Dedifferentiated amniotic fluid mesenchymal stem cell (primary cell): ENCODE measurements around the gene CIAO3.

Experiments
- DNase-seq: peaks from one replicate; pipeline ENCODE4 v3.0.0-alpha.2; 2016; ENCODE audit errors: extremely low spot score

Gene CIAO3

DNA sequence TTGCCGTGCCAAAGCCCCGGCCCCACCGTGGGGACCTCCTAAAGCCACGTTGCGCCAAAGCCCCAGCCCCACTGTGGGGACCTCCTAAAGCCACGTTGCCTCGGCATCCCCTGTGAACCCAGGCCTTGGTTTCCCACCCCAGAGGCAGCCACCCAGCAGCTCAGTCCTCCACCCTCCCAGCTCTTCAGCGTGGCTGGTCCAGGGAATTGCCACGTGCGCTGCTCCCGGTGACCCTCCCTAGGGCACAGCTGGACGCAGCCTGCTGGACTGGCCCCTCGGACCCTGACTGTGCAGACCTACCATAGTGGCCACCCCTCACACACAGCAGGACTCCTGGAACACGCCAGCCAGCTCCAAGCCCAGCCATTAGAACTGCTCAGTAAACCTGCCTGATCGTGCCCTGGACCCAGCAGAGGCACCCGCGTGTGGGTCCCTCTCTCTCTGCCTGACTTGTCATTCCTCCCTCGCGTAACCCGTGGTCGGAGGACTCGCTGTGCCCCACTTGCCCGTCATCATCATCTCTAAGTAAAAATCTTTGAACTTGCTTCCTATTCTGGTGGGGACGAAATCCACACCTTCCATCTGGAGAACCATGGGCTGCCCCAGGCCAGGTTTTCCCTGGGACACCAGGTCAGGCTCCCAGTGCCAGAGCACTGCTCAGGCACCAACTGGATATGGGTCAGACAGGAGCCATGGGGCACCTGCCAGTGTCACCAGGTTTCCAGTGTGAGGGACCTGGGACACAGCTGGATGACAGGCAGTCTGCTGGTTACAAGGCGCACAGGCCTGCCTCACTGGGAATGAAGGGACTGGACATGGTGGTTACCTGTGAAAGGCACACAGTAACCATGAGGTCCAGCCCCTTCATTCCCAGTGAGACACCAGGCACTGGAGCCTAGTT, 5.6 kb downstream of the CIAO3 start:
- DNase-seq: no peak

DNA sequence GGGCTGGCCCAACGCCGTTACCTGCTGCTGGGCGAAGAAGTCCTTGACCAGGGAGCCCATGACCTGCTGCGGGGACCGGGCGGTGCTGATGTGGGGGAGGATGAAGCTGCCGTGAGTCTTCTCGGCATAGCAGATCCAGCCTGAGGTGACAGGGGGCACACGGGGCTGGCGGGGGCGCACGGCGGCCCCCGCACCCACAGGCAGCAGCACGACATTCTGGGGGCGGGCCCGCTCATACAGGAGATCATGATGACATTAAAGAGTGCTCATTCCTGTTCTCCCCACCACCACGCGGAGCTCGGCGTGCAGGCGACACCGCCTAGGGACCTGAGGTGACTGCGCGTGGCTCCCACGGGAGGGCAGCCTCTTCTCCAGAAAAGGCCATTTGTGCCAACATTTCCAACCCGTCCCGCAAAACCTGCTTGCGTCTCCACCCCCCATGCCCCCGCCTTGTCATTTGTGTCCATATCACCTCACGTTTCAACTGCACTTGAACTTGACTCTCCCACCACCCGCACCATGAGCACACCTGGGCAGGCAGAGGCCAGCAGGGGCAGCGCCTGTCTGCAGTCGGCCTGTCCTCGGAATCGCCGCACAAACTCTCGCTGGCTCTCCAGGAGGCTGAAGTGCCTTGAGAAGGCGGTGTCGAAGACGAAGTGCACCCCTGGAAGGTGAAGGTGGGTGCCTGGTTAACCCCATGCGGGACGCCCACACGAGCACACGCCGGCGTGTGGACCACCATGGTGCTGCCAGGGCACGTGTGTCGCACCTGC, 6.4 kb downstream of the CIAO3 start:
- DNase-seq: no peak

DNA sequence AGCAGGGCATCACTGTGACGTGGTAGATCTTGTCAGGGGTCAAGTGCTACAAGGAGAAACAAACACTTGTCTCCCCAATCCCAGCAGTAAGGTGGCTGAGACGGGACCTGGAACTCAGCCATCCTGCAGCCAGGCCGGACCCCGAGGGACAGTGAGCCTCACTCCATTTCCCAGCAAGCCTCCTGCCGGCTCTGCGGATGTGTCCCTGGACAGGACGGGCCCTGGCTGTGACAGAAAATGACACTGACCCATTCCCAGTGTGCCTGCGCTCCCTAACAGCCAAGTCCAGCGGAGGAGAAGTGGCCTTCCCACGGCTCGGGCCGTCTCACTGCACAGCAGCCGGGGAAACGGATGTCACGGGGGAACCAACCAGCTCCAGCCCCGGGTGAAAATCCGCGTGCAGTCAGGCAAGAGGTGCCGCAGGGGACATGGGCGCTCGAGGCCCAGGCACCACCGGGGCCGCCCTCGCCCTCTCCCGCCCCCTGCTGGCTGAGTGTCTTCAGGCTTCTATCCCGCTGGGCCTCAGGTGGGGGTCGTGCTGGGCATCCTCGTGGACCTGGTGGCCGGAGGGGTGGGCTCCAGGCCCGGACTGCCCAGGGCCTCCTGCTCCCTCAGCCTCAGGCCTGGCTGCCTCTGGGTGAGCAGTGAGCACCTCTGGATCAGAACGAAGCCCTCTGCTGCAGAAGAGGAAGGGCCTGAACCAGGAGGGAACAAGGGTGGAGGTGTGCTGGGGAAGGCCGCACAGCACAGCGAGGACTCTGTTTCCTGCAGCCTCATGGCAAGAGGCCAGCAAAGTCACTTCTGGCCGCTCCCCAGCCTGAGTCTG, 7.2 kb downstream of the CIAO3 start:
- no peak for DNase-seq

DNA sequence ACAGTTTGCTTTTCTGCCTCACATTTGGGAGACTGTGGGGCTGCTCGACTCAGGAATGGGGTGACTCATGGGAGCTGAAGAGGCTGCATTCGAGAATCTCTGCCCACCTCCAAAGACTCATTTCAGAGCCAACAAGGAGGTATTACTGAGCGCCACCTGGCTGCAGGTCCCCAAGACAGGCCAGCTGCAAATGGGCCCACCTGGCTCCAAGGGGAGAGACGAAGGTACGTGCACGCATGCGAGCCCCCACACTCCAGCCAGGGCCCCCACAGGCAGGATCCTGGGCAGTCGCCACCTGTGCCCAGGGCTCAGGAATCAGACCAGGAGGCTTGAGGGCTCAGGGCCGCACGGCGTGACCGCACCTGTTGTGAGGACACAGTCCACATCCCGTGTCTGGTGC, 7.9 kb downstream of the CIAO3 start:
- DNase-seq: no peak

DNA sequence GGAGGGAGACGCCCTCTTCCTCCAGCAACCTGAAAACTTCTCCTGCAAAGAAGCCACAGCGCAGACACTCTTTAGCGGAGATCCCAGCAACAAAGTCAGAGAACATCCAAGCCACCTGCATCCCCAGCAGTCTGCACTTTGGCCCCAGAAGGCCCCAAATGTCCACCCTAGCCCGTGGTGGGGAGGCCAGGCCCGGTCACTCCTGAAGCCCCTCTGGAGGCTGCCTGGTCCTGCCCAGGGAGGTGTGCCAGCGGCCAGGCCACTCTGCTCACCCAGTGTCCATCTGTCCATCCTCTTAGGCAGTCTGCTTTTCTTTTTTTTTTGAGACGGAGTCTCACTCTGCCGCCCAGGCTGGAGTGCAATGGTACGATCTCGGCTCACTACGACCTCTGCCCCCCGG, 8.5 kb downstream of the CIAO3 start:
- DNase-seq: no peak

DNA sequence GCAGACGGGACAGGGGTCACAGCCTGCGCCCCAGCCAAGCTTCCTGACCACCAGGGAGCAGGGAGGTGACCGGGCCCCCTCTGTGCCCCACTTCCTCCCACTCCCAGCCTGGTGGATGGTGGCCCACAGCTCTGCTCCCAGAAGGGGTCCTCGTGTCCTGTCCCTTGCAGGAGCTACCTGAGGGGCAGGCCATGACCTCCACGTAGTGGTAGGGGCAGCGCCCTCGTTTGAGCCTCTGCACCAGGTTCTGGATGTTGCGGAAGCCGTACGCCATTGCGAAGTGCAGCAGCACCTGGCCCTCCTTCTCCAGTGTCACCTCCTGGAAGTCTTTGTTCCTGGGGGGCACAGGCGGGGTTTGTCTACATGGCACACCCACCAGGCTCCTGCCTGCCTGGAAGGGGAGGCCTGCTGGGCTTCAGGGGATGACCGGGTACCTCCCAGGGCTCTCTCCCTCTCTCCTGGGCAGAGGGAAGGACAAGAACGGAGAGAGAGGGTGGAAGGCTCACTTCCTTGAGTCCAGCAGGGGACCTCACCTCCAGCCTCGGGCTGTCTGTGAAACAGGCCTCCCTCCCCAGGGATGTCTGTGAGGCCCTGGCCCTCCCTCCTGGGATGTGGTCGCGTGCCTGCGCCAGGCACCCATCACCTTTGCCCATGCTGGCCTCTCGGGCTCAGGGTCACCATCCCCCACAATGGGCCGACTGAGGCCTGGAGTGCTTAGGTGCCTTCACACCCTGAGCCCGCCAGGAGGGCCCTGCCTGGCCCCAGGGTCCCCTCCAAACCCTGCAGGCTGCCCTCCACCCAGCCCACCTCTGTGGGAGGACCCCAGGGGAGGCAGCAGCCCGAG, 9.9 kb downstream of the CIAO3 start:
- DNase-seq: no peak

DNA sequence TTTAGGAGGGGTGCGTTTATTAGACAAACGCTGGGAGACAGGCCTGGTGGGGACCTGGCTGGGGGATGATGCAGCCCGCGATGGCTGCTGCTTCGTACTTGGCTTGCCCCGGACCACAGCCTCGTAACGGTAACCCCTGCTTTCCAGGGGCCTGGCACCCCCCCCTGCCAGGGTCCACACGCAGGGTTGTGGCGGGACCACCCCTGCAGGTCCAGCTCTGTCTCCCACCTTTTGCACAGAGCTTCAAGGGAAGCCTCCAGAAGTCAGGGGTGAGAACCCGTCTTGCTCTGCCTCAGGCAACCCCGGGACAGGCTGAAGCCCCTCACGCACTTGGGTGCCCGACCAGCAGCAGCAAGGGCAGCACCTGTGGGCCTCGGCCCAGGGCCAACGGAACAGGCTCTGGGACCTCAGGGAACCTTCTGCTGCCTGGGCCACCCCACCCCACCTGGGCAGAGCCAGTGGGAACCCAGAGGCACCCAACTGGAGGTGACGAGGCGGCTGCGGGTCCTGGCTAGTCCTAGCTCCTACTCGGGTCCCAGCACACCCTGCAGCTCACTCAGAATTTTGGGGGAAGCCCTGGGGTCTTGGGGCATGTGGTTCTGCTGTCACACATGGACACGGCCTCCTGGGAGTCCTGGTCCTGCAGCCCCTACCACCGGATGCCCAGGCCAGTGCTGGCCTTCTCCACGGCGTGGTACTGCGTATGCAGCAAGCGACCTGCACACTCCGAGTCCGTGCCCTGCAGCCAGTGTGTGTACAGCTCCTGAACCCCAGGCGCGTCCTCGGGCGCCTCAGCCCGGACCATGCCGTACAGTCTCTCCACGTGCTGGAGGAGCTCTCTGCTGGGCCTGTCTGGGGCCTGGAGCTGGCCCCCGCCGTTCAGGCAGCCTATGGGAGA, 10.8 kb downstream of the CIAO3 start:
- DNase-seq: no peak

DNA sequence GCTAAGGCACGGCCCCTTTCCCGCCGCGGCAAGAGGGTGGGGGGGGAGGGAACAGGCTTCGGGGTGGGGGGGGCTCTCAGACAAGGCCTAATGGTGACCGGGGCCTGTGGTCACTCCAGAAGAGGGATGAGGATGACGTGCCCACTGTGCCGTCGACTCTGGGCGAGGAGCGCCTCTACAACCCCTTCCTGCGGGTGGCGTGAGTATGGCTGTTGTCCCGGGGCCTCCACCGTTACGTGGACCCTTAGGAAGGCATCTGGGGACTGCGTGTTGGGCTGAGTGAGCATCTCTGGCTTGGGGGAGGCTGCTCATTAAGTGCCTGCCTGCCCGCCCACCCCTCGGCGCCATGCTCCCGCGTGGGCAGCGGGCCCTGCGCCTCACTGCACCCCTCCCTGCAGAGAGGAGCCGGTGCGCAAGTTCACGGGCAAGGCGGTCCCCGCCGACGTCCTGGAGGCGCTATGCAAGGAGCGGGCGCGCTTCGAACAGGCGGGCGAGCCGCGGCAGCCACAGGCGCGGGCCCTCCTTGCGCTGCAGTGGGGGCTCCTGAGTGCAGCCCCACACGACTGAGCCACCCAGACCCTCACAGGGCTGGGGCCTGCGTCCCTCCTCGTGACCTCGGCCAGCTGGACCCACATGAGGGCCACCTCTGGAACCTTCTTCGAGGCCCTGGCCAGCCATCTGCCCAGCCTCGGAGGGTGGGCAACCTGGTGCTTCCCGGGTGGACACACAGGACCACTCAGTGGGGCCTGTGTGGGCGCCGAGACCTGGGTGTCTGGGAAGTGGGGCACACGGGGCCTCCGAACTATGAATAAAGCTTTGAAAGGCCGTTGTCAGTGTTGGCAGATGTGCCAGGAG, 11.7 kb downstream of the CIAO3 start:
- no peak for DNase-seq

DNA sequence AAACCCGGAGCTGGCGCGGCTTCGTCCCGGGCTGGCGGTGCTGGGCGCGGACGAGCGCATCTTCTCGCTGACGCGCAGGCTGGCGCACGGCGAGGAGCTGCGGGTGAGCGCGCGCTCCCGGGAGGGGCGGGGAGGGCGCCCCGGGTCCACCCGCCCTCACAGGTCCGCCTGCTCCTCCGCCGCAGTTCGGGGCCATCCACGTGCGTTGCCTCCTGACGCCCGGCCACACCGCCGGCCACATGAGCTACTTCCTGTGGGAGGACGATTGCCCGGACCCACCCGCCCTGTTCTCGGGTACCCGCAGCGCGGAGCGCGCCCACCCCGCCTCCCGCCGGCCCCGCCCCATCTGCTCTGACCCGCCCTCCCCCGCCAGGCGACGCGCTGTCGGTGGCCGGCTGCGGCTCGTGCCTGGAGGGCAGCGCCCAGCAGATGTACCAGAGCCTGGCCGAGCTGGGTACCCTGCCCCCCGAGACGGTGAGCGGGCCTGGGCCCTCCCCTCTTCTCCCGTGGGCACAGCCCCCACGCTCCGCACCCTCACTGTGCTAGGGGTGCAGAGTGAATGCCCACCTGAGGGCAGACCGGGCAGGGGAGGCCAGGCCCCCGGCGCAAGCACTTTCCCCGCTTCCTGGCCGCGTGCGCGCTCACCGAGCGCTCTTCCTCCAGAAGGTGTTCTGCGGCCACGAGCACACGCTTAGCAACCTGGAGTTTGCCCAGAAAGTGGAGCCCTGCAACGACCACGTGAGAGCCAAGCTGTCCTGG, 12.5 kb downstream of the CIAO3 start:
- peak; percentile 34 for DNase-seq

DNA sequence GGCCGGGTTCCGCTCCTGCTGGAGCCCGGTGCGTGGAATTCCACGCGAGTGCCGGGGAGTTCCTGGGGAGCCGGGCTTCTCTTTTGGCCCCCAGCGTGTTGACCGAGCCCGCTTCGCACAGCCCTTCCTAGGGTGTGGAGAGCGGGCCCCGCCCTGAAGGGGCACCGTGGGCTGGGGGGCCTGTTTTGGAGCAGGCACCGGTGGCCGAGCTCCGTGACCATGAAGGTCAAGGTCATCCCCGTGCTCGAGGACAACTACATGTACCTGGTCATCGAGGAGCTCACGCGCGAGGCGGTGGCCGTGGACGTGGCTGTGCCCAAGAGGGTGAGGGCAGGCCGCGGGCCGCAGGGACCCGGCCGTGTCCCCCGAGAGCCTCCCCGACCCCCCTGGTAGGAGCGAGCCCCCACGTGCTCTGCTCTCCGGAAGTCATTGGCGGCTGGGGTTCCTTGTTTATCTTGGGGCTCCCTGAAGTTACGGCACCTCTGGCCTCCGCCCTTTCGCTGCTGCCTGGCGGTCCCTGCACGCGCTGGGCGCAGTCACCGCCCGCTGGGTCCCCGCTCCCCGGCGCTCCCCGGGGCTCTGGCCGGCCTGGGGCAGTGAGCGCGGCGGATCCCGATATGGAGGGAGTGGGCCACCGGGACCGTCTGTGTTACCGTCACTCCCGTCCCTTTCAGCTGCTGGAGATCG, 13.4 kb downstream of the CIAO3 start:
- no peak for DNase-seq

DNA sequence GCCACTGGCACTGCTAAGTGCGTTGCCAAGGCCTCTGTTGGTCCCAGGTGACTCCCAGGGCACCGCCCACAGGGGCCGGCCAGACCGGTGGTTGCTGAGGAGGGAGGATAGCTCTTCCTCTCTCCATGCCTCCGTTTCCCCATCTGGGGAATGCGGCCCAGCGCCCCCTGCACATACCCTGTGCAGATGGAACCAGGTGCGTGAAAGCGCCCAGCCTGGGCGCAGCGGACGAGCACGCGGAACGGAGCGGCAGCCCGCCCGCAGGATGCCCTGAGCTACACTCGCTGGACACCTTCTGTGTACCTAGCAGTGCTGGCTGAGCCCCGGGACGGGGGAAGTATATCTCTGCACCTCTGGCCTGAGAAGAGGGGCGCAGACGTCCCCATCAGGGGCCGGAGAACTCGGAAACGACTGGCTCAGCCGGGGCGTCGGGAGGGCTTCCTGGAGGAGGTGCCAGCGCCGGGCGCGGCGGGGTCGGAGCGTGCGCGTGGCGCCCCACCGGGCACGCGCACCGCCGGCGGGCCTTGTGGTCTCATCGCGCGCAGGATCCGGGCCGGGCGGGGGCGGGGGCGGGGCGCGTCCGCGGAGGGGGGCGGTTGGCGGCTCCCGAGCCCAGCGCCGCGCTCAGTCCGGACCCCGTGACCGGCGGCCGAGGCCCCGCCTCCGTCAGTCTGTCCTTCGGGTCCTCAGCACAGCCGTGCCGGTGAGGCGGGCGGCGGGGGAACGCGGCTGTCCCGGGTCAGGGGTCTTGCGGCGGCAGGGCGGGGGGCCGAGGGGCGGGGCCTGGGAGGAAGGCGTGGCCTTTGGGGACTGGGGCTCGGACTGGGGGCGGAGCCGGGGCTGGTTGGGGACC, 14.1 kb downstream of the CIAO3 start, which contains the start of the genes CCDC78 and HAGHL:
Gene CCDC78, minus strand, starts transcription at position 6 of the 853 bp plus-strand sequence. CDS start 76 bp downstream, outside the sequence.
Gene HAGHL, plus strand, starts transcription at position 669 of the 853 bp plus-strand sequence. CDS start 404 bp downstream, outside the sequence.
- no peak for DNase-seq

DNA sequence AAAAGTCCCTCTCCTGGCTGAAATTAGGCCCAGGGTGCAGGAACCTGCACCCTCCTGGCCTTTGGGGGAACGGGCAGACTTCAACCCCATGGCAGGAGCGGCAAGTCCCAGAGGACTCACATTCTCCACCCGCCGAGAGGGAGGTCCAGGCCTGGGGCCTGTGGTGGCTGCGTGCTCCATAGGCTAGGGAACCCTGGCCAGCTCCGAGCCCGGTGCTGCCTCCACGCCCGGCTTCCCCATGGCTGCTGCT, 14.7 kb downstream of the CIAO3 start:
- DNase-seq: no peak

DNA sequence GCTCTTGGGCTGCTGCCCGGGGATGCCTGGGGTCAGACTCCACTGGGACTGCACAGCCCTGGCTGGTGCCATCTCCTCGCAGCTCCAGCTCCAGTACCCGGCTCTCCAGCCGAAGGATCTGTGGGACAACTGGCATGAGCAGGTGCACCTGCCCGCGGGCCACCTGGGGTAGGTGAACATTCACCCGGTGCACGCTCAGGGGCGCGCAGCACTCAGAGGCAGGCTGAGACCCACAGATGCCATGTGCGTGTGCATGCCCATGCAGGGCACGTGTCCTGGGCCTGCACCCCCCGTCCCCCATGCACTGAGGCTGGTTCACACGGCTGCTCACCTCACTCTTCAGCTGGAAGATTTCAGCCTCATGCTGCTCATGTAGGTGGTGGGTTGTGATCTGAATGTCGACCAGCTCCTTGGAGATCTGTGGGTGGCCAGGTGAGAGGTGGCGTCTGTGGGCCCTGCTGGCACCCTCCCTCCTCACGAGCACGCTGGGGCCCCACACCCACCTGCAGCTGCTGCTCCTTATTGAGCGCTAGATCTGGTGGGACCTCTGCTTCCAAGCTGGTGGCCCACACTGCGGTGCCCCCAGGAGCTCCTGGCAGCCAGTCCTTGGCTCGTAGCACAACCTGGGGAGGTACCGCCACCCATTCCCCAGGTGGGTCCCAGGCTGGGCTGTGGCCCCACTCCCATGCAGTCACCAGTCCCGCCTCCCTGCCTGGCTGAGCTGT, 15.2 kb downstream of the CIAO3 start:
- DNase-seq: no peak

DNA sequence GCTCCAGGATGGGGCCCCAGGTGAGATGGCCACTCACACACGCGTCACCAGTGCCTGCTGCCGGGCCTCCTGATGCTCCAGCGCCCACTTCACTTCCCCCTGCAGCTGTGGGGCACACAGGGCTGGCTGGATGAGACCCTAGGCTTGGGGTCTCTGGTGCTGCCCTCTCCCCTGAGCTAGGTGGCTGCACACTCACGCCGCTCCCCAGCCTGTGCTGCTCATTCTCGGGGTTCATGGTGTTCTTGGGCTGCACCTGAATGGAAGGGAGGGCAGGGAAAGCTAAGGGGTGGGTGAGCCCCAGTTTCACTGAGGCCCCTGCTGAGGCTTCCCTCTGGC, 15.8 kb downstream of the CIAO3 start:
- DNase-seq: no peak

DNA sequence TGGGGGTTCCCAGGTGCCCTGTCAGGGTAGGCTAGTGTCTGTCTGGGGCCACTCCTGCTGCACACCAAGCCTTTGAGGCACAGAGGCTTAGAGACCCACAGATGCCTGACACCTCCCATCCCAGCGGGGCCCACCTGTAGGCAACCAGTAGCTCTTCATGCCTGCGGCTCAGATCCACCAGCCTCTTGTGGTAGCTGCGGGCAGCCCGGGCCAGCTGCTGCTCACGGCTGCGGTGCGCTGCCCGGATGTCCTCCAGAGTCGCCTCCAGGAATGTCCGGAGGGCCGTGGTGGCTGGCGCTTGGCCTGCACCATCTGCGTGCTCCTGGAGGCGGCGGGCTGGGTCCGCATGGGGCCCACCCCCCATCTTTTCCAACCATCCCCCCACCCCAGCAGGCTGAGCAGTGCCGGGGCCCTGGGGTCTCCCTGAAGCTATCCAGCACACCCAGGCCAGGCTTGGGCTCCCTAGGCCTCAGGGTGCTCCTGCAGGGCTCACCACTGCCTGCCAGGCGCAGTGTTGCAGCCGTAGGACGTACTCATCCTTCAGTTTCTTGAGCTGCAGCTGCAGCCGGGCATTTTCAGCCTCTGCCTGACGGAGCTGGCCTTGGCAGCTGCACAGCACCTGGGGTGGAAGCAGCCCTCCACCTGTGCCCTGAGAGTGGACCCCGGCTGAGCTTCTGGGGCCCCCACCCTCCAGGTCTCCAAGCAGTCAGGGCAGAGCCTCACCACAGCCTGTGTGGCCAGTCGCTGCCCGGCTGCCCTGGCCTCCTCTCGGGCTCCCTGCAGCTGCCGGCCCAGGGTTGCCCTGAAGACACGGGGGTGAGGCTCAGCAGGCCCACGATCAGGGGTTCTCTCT, 16.4 kb downstream of the CIAO3 start:
- no peak for DNase-seq
